Endothelial cell of umbilical vein (primary cell): ENCODE measurements around the gene TP53. TPM values are rescaled to one million over a fixed set of nuclear protein-coding genes. Genes with fewer than 3 reads are reported as not detected.

Experiments used
- BruUV-seq: library from RNA; stranded (reverse); fragments of 400-500 nt; replicated peaks from 2 replicates; lab custom pipeline; 2021; lab: Mats Ljungman, UMichigan
- CTCF ChIA-PET: fragments of 300-600, 350-600 bp; sonication (Branson Sonifier 250); formaldehyde crosslinking; loops from one replicate; lab custom pipeline; 2021; ENCODE audit warnings: antibody characterized with exemption, inconsistent platforms; lab: Charles Lee
- POLR2A ChIA-PET: fragments of 300-600, 350-600 bp; sonication (Branson Sonifier 250); formaldehyde crosslinking; loops from one replicate; lab custom pipeline; 2021; ENCODE audit warnings: antibody characterized with exemption, inconsistent platforms; lab: Charles Lee
- DNase-seq: peaks from one replicate; pipeline ENCODE4 v3.0.0-alpha.2; 2011; ENCODE audit warnings: low read depth, low spot score
- FAIRE-seq: peaks from 2 replicates; lab custom pipeline; 2011; peaks lifted over from hg19 to GRCh38; lab: Jason Lieb, UNC
- H2AFZ ChIP-seq: 2 replicates; pipeline ENCODE4 v1.6.0; 2012; ENCODE audit warnings: low read depth, low read length, control low read depth, inconsistent platforms
- H3K27ac ChIP-seq: 2 replicates; pipeline ENCODE4 v1.5.1; 2011; ENCODE audit warnings: low read depth, mild to moderate bottlenecking, control low read depth, low read length, moderate library complexity; ENCODE audit not compliant: insufficient read depth
- H3K27me3 ChIP-seq, 2 experiments: 2 replicates each; pipeline versions ENCODE4 v1.6.0 to v1.6.1; 2011; ENCODE audit warnings: low read length in 2 of 2, mixed read lengths in 1 of 2; ENCODE audit not compliant: control insufficient read depth in 2 of 2, insufficient read depth in 2 of 2
- H3K36me3 ChIP-seq, 2 experiments: 2 replicates in 1 of 2; 3 replicates in 1 of 2; pipeline ENCODE4 v1.5.1; 2011; ENCODE audit warnings: low read length in 2 of 2, mild to moderate bottlenecking in 1 of 2, moderate library complexity in 1 of 2; ENCODE audit not compliant: control insufficient read depth in 2 of 2, insufficient read depth in 2 of 2; ENCODE audit errors: extremely low read depth in 1 of 2
- H3K4me1 ChIP-seq: 3 replicates; pipeline ENCODE4 v1.5.1; 2011; ENCODE audit warnings: mild to moderate bottlenecking, low read length; ENCODE audit not compliant: control insufficient read depth, insufficient read depth; ENCODE audit errors: extremely low read depth
- H3K4me2 ChIP-seq: 2 replicates; pipeline ENCODE4 v1.6.1; 2011; ENCODE audit warnings: low read length, control low read depth, mixed read lengths; ENCODE audit not compliant: insufficient read depth
- H3K4me3 ChIP-seq, 3 experiments: fragments of 200-600 bp in 1 of 3; sonication (generic), shearing (Covaris generic) in 1 of 3; replicated peaks in 1 of 3; 2 replicates each; pipeline ENCODE4 v1.5.1; 2011 to 2016; ENCODE audit warnings: control low read depth in 3 of 3, low read length in 3 of 3, mild to moderate bottlenecking in 2 of 3, inconsistent platforms in 1 of 3, low read depth in 1 of 3, moderate library complexity in 1 of 3; ENCODE audit not compliant: insufficient read depth in 1 of 3
- H3K79me2 ChIP-seq: 2 replicates; pipeline ENCODE4 v1.6.0; 2012; ENCODE audit warnings: low read length, inconsistent platforms; ENCODE audit not compliant: control insufficient read depth, insufficient read depth
- H3K9ac ChIP-seq: replicated peaks from 2 replicates; pipeline ENCODE3; 2011; ENCODE audit warnings: low read length, control low read depth; ENCODE audit not compliant: insufficient read depth; ENCODE audit errors: extremely low read depth
- H3K9me1 ChIP-seq: replicated peaks from 3 replicates; pipeline ENCODE4 v1.6.0; 2011; ENCODE audit warnings: mild to moderate bottlenecking, low read length; ENCODE audit not compliant: control insufficient read depth, insufficient read depth; ENCODE audit errors: extremely low read depth
- H3K9me3 ChIP-seq: replicated peaks from 2 replicates; pipeline ENCODE4 v1.5.1; 2012; ENCODE audit warnings: low read length, inconsistent platforms; ENCODE audit not compliant: control insufficient read depth, insufficient read depth
- H4K20me1 ChIP-seq: replicated peaks from 2 replicates; pipeline ENCODE3; 2011; ENCODE audit warnings: mild to moderate bottlenecking, low read length; ENCODE audit not compliant: control insufficient read depth, insufficient read depth; ENCODE audit errors: extremely low read depth
- EZH2 ChIP-seq: IDR thresholded peaks from 2 replicates; pipeline ENCODE4 v1.6.1; 2012; ENCODE audit warnings: borderline replicate concordance, low read depth, mild to moderate bottlenecking, moderate library complexity, low read length, inconsistent platforms; ENCODE audit not compliant: severe bottlenecking
- GATA2 ChIP-seq: IDR thresholded peaks from 2 replicates; pipeline ENCODE4 v1.7.0; 2011; ENCODE audit warnings: low read depth, mild to moderate bottlenecking, moderate library complexity, mixed read lengths, low read length; ENCODE audit not compliant: insufficient read length, insufficient read depth
- POLR2A ChIP-seq: IDR thresholded peaks from 2 replicates; pipeline ENCODE4 v1.6.1; 2012; ENCODE audit warnings: low read depth, mild to moderate bottlenecking, control low read depth, low read length
- dilution Hi-C: fragments of 300-500 bp; cut with MboI; formaldehyde crosslinking; loops from one replicate; pipeline ENCODE4 v1.15.0; 2019; ENCODE audit warnings: low sequenced_read_pairs; ENCODE audit not compliant: extremely low pct_ligation_motif_present
- intact Hi-C: fragments of 100-400 bp; cut with micrococcal nuclease; formaldehyde crosslinking; loops from one replicate; pipeline ENCODE4 v1.10.0; 2022
- polyA plus RNA-seq, 4 experiments: library from polyadenylated mRNA; depleted of rRNA in 3 of 4; stranded (reverse) in 3 of 4; unstranded in 1 of 4; fragments of >200 nt; gene quantifications; 2 replicates each; pipeline versions ENCODE4 v1.2.1 to v1.2.3, GENCODE V29; 2011 to 2012; ENCODE audit warnings: missing spikeins in 1 of 4
- total RNA-seq: library from RNA; stranded (reverse); gene quantifications from 2 replicates; pipeline ENCODE4 v1.2.3, GENCODE V29; 2021
- TF ChIP-seq, protein P1 (sequence below): IDR thresholded peaks from 2 replicates; pipeline ENCODE4 v1.6.1; 2011; ENCODE audit not compliant: insufficient read depth, insufficient read length

TP53 gene
- total and polyA plus RNA-seq, 2 donors (not counting 3 experiments of a cell fraction or from before 2014, with no cell fraction given): 82.1 to 138 TPM

- dilution Hi-C loops (no loop called here), intact Hi-C loops (no loop called here)
- no peaks in the 10 kb centered on the region for H3K36me3 ChIP-seq
- no peaks in the 10 kb centered on the region for H4K20me1 ChIP-seq
- no peak overlapping the region for H2AFZ ChIP-seq
- H3K9ac ChIP-seq: no peak overlapping the region
- no peaks in the 10 kb centered on the region for H3K9me1 ChIP-seq
- BruUV-seq: no TSS peak
- no peak overlapping the region for H3K4me3 ChIP-seq
- no peak overlapping the region for H3K4me2 ChIP-seq
- no peak for DNase-seq
- H3K27ac ChIP-seq: no peak overlapping the region
- peaks cover 31 to 45% of the 10 kb centered on the region in 2 experiments for H3K27me3 ChIP-seq
- no peaks in the 10 kb centered on the region for H3K79me2 ChIP-seq
- ChIA-PET CTCF (interaction anchor here (1.3 to 1.9 kb wide), 2 partner anchors 11 to 26 kb away, joined by 3 to 6 read pairs; no protein-coding TSS in a partner anchor), POLR2A (no interaction called here)
- no peak for FAIRE-seq
- H3K4me1 ChIP-seq: no peaks in the 10 kb centered on the region
- H3K9me3 ChIP-seq: no peaks in the 10 kb centered on the region
- TF ChIP-seq, protein P1, sequence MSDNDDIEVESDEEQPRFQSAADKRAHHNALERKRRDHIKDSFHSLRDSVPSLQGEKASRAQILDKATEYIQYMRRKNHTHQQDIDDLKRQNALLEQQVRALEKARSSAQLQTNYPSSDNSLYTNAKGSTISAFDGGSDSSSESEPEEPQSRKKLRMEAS: no peak
- TF ChIP-seq GATA2: no peak
Observed at GRCh38 chr17:7652388-7653356, 34.6 kb downstream of the TP53 start.

- Histone ChIP-seq H3K4me3 (no peak overlapping the region), H3K27me3 (peaks cover 31 to 45% of the 10 kb centered on the region in 2 experiments), H3K9me1 (no peaks in the 10 kb centered on the region), H3K36me3 (no peaks in the 10 kb centered on the region), H3K4me1 (no peaks in the 10 kb centered on the region), H3K4me2 (no peak overlapping the region), H3K9ac (no peak overlapping the region), H3K27ac (no peak overlapping the region), H3K79me2 (no peaks in the 10 kb centered on the region), H2AFZ (no peak overlapping the region), H4K20me1 (no peaks in the 10 kb centered on the region), H3K9me3 (no peaks in the 10 kb centered on the region)
- TF ChIP-seq EZH2: peak; percentile 95
- no peak for TF ChIP-seq POLR2A
- dilution Hi-C loops (no loop called here), intact Hi-C loops (no loop called here)
- CTCF ChIA-PET: interaction anchor here (1.3 to 1.9 kb wide), 3 partner anchors 10 to 21 kb away, joined by 4 to 6 read pairs (median 6); partner anchors contain the start of gene SHBG
- POLR2A ChIA-PET: interaction anchor here (1.3 kb wide), 1 partner anchor 36 kb away, joined by 5 read pairs; the partner anchor contains the start of genes TP53 and WRAP53
- no TSS peak for BruUV-seq
- DNase-seq: no peak
- FAIRE-seq: no peak
Observed at GRCh38 chr17:7651665-7652387, 35.5 kb downstream of the TP53 start.
